IMR-90 (cell line): ENCODE data around the gene ASCL5. TPM values are rescaled to one million over a fixed set of nuclear protein-coding genes. Genes with fewer than 3 reads are reported as not detected.

ENCODE experiments used
- ATAC-seq: fragments of 200-7000 bp; cut with Tn5 transposase; 2 replicates; pipeline ENCODE4 v1.9.1; 2020; ENCODE audit warnings: low read depth, mild to moderate bottlenecking, moderate library complexity
- BruUV-seq: library from RNA; stranded (reverse); fragments of 400-500 nt; replicated peaks from 2 replicates; lab custom pipeline; 2021; lab: Mats Ljungman, UMichigan
- CTCF ChIA-PET: fragments of 300-600 bp; formaldehyde crosslinking; extraction: SDS; loops from one replicate; lab custom pipeline; 2021; ENCODE audit warnings: antibody characterized with exemption; lab: Yijun Ruan, JAX
- POLR2A ChIA-PET: fragments of 300-600 bp; sonication (Branson Sonifier 250); formaldehyde crosslinking; loops from one replicate; lab custom pipeline; 2022; ENCODE audit warnings: antibody characterized with exemption; ENCODE audit not compliant: unreplicated experiment; lab: Charles Lee
- DNase-seq: peaks from one replicate; pipeline ENCODE4 v3.0.0; 2013
- H2AFZ ChIP-seq: replicated peaks from 2 replicates; pipeline ENCODE3; 2013; ENCODE audit warnings: low read length, mild to moderate bottlenecking; ENCODE audit not compliant: poor library complexity
- H2AK5ac ChIP-seq: 2 replicates; pipeline ENCODE4 v1.6.1; 2013; ENCODE audit warnings: low read depth, low read length, inconsistent platforms
- H2AK9ac ChIP-seq: replicated peaks from 2 replicates; pipeline ENCODE3; 2013; ENCODE audit warnings: mild to moderate bottlenecking, low read depth, low read length, moderate library complexity; ENCODE audit not compliant: poor library complexity
- H2BK120ac ChIP-seq: 2 replicates; pipeline ENCODE4 v1.6.1; 2013; ENCODE audit warnings: low read depth, low read length, inconsistent platforms
- H2BK15ac ChIP-seq: 3 replicates; pipeline ENCODE4 v1.6.1; 2013; ENCODE audit warnings: low read depth, low read length, inconsistent platforms
- H2BK20ac ChIP-seq: 2 replicates; pipeline ENCODE4 v1.6.1; 2013; ENCODE audit warnings: low read depth, mild to moderate bottlenecking, inconsistent platforms, low read length, moderate library complexity
- H2BK5ac ChIP-seq: 2 replicates; pipeline ENCODE4 v1.6.1; 2013; ENCODE audit warnings: mild to moderate bottlenecking, low read depth, low read length, inconsistent platforms; ENCODE audit not compliant: poor library complexity, severe bottlenecking
- H3K14ac ChIP-seq: replicated peaks from 2 replicates; pipeline ENCODE4 v1.6.1; 2013; ENCODE audit warnings: low read depth, low read length, inconsistent platforms
- H3K18ac ChIP-seq: 2 replicates; pipeline ENCODE4 v1.6.1; 2013; ENCODE audit warnings: low read depth, low read length, control low read depth
- H3K23ac ChIP-seq: 2 replicates; pipeline ENCODE4 v1.6.1; 2013; ENCODE audit warnings: low read depth, low read length, inconsistent platforms
- H3K27ac ChIP-seq: 2 replicates; pipeline ENCODE4 v1.5.1; 2013; ENCODE audit warnings: mild to moderate bottlenecking, control low read depth, low read length; ENCODE audit not compliant: insufficient read depth
- H3K27me3 ChIP-seq: 2 replicates; pipeline ENCODE4 v1.6.1; 2013; ENCODE audit warnings: low read length; ENCODE audit not compliant: control insufficient read depth, insufficient read depth
- H3K36me3 ChIP-seq: 2 replicates; pipeline ENCODE4 v1.6.1; 2013; ENCODE audit warnings: low read length, mixed read lengths; ENCODE audit not compliant: control insufficient read depth, insufficient read depth
- H3K4ac ChIP-seq: 2 replicates; pipeline ENCODE4 v1.6.1; 2013; ENCODE audit warnings: low read depth, low read length, inconsistent platforms
- H3K4me1 ChIP-seq: 2 replicates; pipeline ENCODE4 v1.6.1; 2013; ENCODE audit warnings: low read length, mixed read lengths; ENCODE audit not compliant: control insufficient read depth, insufficient read depth
- H3K4me2 ChIP-seq: 2 replicates; pipeline ENCODE4 v1.6.1; 2013; ENCODE audit warnings: low read depth, mild to moderate bottlenecking, control low read depth, low read length, moderate library complexity
- H3K4me3 ChIP-seq: 2 replicates; pipeline ENCODE4 v1.5.1; 2013; ENCODE audit warnings: low read depth, mild to moderate bottlenecking, control low read depth, low read length, moderate library complexity; ENCODE audit not compliant: insufficient read depth
- H3K56ac ChIP-seq: 2 replicates; pipeline ENCODE4 v1.6.1; 2013; ENCODE audit warnings: low read length, inconsistent platforms; ENCODE audit not compliant: insufficient read depth; ENCODE audit errors: extremely low read depth
- H3K79me1 ChIP-seq, 2 experiments: 2 replicates each; pipeline ENCODE4 v1.6.1; 2013; ENCODE audit warnings: low read length in 2 of 2, inconsistent platforms in 1 of 2, low read depth in 1 of 2
- H3K9ac ChIP-seq: 2 replicates; pipeline ENCODE4 v1.6.1; 2013; ENCODE audit warnings: low read depth, low read length, control low read depth
- H3K9me1 ChIP-seq: 2 replicates; pipeline ENCODE4 v1.6.1; 2013; ENCODE audit warnings: low read length, inconsistent platforms; ENCODE audit not compliant: insufficient read depth
- H3K9me3 ChIP-seq: 2 replicates; pipeline ENCODE4 v1.6.1; 2013; ENCODE audit warnings: low read length; ENCODE audit not compliant: control insufficient read depth, insufficient read depth
- H4K20me1 ChIP-seq: 2 replicates; pipeline ENCODE4 v1.6.1; 2013; ENCODE audit warnings: low read length, inconsistent platforms; ENCODE audit not compliant: insufficient read depth
- H4K5ac ChIP-seq: 2 replicates; pipeline ENCODE4 v1.6.1; 2013; ENCODE audit warnings: mild to moderate bottlenecking, low read depth, low read length, control low read depth
- H4K8ac ChIP-seq, 2 experiments: 2 replicates each; pipeline ENCODE4 v1.6.1; 2013; ENCODE audit warnings: low read depth in 2 of 2, low read length in 2 of 2, control low read depth in 1 of 2, inconsistent platforms in 1 of 2
- H4K91ac ChIP-seq: 2 replicates; pipeline ENCODE4 v1.6.1; 2013; ENCODE audit warnings: low read depth, low read length, inconsistent platforms; ENCODE audit not compliant: insufficient read depth
- RAD21 ChIP-seq: IDR thresholded peaks from 2 replicates; pipeline ENCODE4 v1.6.1; 2012; ENCODE audit warnings: low read length, improper control_type of control experiment
- WGBS, 2 experiments: methylation state at CpG; one replicate each; pipeline versions ENCODE4 v1.1.5 to v1.1.7; 2013; ENCODE audit warnings: missing lambda C conversion rate in 2 of 2; ENCODE audit not compliant: insufficient read length in 1 of 2; ENCODE audit errors: extremely low coverage in 2 of 2; 5-methylcytosine and 5-hydroxymethylcytosine counted together
- dilution Hi-C: fragments of 300-500 bp; cut with HindIII; formaldehyde crosslinking; loops from one replicate; pipeline ENCODE4 v1.14.3; 2018; ENCODE audit warnings: low sequenced_read_pairs; ENCODE audit not compliant: unreplicated experiment
- in situ Hi-C: fragments of 300-500 bp; cut with MboI; formaldehyde crosslinking; loops from 3 replicates; pipeline ENCODE4 v1.14.3; 2019; ENCODE audit warnings: low sequenced_read_pairs, inconsistent platforms, mixed read lengths
- intact Hi-C: fragments of 100-400 bp; cut with micrococcal nuclease; formaldehyde crosslinking; loops from 2 replicates; pipeline ENCODE4 v1.10.0; 2022
- polyA plus RNA-seq, 3 experiments: library from polyadenylated mRNA; depleted of rRNA; stranded (reverse); fragments of >200 nt; gene quantifications; 2 replicates each; pipeline ENCODE4 v1.2.3, GENCODE V29; 2012; ENCODE audit warnings: low replicate concordance in 1 of 3
- total RNA-seq: library from RNA; depleted of rRNA; stranded (reverse); fragments of >200 nt; gene quantifications from 2 replicates; pipeline ENCODE4 v1.2.3, GENCODE V29; 2012

The ASCL5 gene
- total and polyA plus RNA-seq, 2 of the 4 experiments (the other 2 are of a cell fraction) = not detected

DNA sequence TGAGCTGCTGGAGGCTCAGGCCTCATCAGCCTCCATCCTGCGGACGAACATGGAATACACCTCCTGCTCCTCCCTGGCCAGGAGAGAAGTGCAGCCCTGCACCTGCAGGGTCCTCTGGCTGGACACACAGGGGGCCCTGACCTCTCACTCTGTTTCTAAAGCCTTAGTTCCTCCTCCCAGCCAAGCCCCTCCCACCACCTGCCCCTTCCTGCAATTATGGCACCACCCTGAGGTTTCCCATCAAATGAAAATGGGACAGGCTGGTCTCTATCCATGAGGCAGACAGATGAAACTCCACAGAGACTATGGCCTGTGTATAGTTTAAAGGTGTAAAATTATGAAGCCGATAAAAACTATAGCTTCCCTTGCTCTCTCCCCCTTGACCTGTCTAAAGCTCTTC, 57.3 kb downstream of the ASCL5 start:
- dilution Hi-C loops = no loop called here
- ATAC-seq = no peak
- in situ Hi-C loops = no loop called here

More for the DNA sequence above, 57.3 kb downstream of the ASCL5 start:
- H3K9ac ChIP-seq = no peak overlapping the region
- H3K9me1 ChIP-seq = no peaks in the 10 kb centered on the region
- intact Hi-C loops = no loop called here
- no peak overlapping the region for H3K56ac ChIP-seq
- H2BK20ac ChIP-seq = no peak overlapping the region
- no peak overlapping the region for H3K27ac ChIP-seq
- no peak overlapping the region for H3K4ac ChIP-seq
- no peak for TF ChIP-seq RAD21
- H3K23ac ChIP-seq = no peak overlapping the region
- no CpG with 5 or more reads among the region's 3 CpGs for WGBS, 2 experiments
- H3K9me3 ChIP-seq = no peaks in the 10 kb centered on the region
- BruUV-seq = no TSS peak
- H3K18ac ChIP-seq = no peak overlapping the region
- H2BK5ac ChIP-seq = no peak overlapping the region
- no peak overlapping the region for H2AK9ac ChIP-seq
- no peak overlapping the region for H2AFZ ChIP-seq
- POLR2A ChIA-PET = no interaction called here
- H3K4me1 ChIP-seq = no peaks in the 10 kb centered on the region
- DNase-seq = no peak
- H3K4me3 ChIP-seq = no peak overlapping the region
- no peak overlapping the region for H4K8ac ChIP-seq
- H3K14ac ChIP-seq = no peak overlapping the region
- no peak overlapping the region for H3K4me2 ChIP-seq
- H3K79me1 ChIP-seq = no peaks in the 10 kb centered on the region
- H2AK5ac ChIP-seq = no peak overlapping the region
- H4K20me1 ChIP-seq = no peaks in the 10 kb centered on the region
- H4K91ac ChIP-seq = no peak overlapping the region
- H2BK120ac ChIP-seq = no peak overlapping the region
- no peak overlapping the region for H4K5ac ChIP-seq
- H3K27me3 ChIP-seq = peaks cover 84% of the 10 kb centered on the region
- H2BK15ac ChIP-seq = no peak overlapping the region
- H3K36me3 ChIP-seq = no peaks in the 10 kb centered on the region
- CTCF ChIA-PET = no interaction called here
